PC-3 (cell line): ENCODE measurements around the gene UTS2R.

ENCODE experiments used
- CTCF ChIP-seq: fragments of 300-600 bp; sonication (generic); conservative IDR thresholded peaks from 2 replicates; pipeline ENCODE4 v1.5.1; 2017; ENCODE audit warnings: antibody characterized with exemption, low read depth, mild to moderate bottlenecking, low read length
- EZH2 ChIP-seq: fragments of 300-600 bp; sonication (generic); IDR thresholded peaks from one replicate; pipeline ENCODE4 v1.6.1; 2017; ENCODE audit warnings: antibody characterized with exemption, mild to moderate bottlenecking, low read length; ENCODE audit not compliant: unreplicated experiment
- EZH2phosphoT487 ChIP-seq: fragments of 300-600 bp; sonication (generic); IDR thresholded peaks from 2 replicates; pipeline ENCODE4 v1.6.1; 2018; ENCODE audit warnings: mild to moderate bottlenecking, antibody characterized with exemption, low read length, borderline replicate concordance

- TF ChIP-seq EZH2 (no peak), CTCF (no peak), EZH2phosphoT487 (no peak)
These were observed 22.3 kb upstream of the UTS2R start for GRCh38 chr17:82349287-82349701.
